ENCODE results near the gene FARP1.

FARP1 gene

DNA sequence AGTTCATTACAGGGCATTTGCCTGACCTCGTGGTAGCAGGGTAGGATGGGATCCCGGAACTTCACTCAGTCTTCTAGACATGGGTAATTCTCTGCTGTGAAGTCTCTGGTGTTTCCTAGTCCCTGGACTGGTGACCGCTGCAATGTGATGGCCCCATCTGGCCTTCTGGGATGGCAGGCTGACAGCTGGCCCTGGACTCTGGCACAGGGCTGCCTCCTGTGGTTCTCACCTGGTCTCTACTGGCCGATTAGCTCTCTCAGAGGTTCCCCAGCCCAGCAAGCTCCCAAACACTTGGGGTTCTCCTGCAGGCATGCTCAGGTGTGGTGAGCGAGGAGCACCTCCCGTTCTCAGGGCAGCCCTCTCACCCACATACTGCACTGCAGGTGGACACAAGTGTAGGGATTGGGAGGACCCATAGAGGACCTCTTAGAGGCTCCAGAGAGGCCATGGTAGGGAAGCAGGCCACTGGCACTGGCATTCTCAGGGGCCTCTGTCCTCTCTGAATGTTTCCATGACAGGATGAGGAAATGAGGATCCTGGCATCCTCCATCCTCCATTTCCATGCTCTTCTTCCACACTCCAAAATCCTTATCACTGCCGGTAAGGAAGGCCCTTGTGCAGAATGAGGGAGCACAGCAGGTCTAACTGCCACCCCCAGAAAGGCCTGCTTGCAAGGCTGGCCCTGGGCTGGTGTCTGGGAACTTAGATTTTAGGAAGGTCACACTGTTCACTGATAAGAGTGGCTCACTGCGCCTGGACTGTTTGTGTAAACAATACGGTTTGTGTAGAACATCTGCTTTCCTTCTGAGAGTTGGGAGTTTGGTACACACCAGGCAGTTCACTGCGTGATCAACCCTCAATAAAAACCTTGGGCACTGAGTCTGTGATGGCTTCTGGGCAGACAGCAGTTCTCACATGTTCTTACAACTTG, 31.5 kb upstream of the FARP1 start:
- DNase-seq (ENCODE audit: low spot score in 2 of 2) (no peak), ATAC-seq (peak; percentile 36)
- Mint-ChIP-seq H3K9me3 (no peaks in the 10 kb centered on the region), H3K4me1 (no peaks in the 10 kb centered on the region), H3K36me3 (no peaks in the 10 kb centered on the region), H3K27ac (no peak overlapping the region), H3K4me3 (no peak overlapping the region)

DNA sequence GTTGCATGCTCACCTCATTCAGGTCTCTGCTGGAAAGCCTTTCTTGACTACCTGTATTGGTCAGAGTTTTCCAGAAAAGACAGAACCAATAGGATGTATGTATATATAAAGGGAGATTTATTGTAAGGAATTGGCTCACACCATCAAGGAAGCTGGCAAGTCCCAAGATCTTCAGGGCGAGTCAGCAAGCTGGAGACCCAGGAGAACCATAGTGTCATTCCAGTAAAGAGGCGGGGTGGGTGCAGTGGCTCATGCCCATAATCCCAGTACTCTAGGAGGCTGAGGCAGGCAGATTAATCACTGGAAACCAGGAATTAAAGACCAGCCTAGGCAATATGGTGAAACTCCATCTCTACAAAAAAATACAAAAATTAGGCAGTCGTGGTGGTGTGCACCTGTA, 30.4 kb upstream of the FARP1 start:
- ATAC-seq (no peak), DNase-seq (ENCODE audit: low spot score in 2 of 2) (no peak)
- Mint-ChIP-seq H3K36me3 (no peaks in the 10 kb centered on the region), H3K9me3 (no peaks in the 10 kb centered on the region), H3K4me1 (no peaks in the 10 kb centered on the region), H3K4me3 (no peak overlapping the region), H3K27ac (no peak overlapping the region)

DNA sequence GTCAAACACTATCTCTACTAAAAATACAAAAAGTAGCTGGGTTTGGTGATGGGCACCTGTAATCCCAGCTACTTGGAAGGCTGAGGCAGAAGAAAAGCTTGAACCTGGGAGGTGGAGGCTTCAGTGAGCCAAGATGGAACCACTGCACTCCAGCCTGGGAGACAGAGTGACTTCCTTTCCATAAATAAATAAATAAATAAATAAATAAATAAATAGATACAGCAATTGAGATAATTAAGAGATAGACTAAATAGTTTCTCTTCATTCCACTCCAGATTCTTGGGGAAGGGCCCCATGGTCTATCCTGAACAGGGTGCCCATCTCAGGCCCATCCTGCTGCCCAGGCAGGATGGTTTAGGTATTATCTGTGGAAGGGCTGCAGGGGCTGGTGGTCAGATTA, 24.0 kb upstream of the FARP1 start:
- Mint-ChIP-seq H3K27ac (no peak overlapping the region), H3K36me3 (no peaks in the 10 kb centered on the region), H3K4me3 (no peak overlapping the region), H3K4me1 (no peaks in the 10 kb centered on the region), H3K9me3 (peaks cover 3% of the 10 kb centered on the region)
- no peak for ATAC-seq
- no peak for DNase-seq (ENCODE audit: low spot score in 2 of 2)

DNA sequence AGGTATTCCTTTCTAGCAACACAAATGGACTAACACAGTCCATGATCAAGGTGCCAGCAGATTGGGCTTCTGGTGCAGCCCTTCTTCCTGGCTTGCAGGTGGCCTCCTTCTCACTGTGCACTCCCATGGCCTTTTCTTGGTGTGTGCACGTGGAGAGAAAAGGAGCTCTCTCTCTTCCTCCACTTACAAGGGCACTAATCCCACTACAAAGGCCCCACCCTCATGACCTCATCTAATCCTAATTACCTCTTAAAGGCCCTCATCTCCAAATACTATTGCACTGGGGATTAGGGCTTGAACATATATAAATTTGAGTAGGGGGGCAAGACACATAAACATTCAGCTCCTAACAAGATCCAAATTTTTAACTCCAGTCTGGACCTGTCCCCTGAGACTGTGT, 19.7 kb upstream of the FARP1 start:
- Mint-ChIP-seq H3K27ac (no peak overlapping the region), H3K4me3 (no peak overlapping the region), H3K36me3 (no peaks in the 10 kb centered on the region), H3K9me3 (peaks cover 10% of the 10 kb centered on the region), H3K4me1 (no peaks in the 10 kb centered on the region)
- no peak for DNase-seq (ENCODE audit: low spot score in 2 of 2)
- ATAC-seq, result no peak

DNA sequence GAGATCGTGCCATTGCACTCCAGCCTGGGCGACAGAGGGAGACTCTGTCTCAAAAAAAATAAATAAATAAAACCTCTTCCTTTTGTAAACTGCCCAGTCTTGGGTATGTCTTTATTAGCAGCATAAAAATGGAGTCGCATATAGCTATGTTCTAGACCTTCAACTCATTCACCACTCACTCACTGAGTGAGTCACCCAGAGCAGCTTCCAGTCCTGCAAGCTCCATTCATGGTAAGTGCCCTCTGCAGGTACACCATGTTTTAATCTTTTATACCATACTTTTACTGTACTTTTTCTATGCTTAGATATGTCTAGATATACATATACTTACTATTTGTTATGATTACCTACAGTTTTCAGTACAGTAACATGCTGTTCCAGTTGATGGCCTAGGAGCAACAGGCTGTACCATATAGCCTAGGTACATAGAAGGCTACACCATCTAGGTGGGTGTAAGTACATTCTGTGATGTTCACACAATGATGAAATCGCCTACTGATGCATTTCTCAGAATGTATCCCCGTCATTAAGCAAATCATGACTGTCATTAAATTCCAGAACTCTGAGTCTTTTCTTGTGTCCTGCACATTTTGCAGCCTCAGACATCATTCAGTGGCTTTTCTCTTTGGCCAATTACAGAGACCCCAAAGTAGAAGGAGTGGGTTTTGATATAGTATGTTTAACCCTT, 13.7 kb upstream of the FARP1 start:
- ATAC-seq, result no peak
- Mint-ChIP-seq H3K4me3 (no peak overlapping the region), H3K4me1 (no peaks in the 10 kb centered on the region)

DNA sequence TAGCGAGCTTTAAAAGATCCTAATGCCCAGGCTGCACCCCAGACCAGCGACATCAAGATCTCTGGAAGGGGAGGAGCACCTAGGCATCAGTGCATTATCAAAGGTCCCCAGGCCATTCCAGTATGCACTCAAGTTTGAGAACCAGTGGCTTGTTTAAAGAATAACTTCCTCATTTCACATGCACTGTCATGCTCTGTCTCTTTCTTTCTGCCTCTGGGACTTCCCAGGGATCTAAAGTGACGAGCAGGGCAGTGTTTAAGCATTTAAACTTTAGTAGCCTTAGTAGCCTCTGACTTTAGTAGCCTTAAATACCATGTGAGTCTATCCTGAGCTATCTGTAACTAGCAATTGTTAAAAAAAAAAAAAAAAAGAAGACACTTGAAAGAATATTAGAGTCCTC, 8.9 kb upstream of the FARP1 start:
- peaks cover 2% of the 10 kb centered on the region for H3K9me3 Mint-ChIP-seq
- H3K27ac Mint-ChIP-seq, result no peak overlapping the region
- no peak overlapping the region for H3K4me3 Mint-ChIP-seq
- ATAC-seq (no peak), DNase-seq (ENCODE audit: low spot score in 2 of 2) (no peak)
- no peaks in the 10 kb centered on the region for H3K4me1 Mint-ChIP-seq
- no peaks in the 10 kb centered on the region for H3K36me3 Mint-ChIP-seq

More for the DNA sequence above, 13.7 kb upstream of the FARP1 start:
- Mint-ChIP-seq H3K36me3 (no peaks in the 10 kb centered on the region), H3K27ac (no peak overlapping the region), H3K9me3 (peaks cover 7% of the 10 kb centered on the region)
- DNase-seq (ENCODE audit: low spot score in 2 of 2), result no peak

DNA sequence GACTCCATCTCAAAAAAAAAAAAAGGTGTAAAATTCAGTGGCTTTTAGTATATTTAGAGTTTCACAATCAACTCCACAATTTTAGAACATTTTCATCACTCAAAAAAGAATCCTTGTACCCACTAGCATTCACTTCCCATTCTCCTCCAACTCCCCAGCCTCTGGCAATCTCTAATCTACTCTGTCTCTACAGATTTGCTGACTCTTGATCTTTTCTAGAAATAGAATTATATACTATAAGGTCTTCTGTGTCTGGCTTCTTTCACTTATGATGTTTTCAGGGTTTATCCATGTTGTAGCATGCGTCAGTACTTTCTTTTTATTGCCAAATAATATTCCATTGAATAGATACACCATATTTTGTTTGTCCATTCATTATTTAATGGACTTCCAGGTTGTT, 8.0 kb upstream of the FARP1 start:
- ATAC-seq (no peak), DNase-seq (ENCODE audit: low spot score in 2 of 2) (no peak)
- H3K27ac Mint-ChIP-seq, result no peak overlapping the region
- H3K4me1 Mint-ChIP-seq, result no peaks in the 10 kb centered on the region
- no peaks in the 10 kb centered on the region for H3K9me3 Mint-ChIP-seq
- H3K4me3 Mint-ChIP-seq, result no peak overlapping the region
- no peaks in the 10 kb centered on the region for H3K36me3 Mint-ChIP-seq

DNA sequence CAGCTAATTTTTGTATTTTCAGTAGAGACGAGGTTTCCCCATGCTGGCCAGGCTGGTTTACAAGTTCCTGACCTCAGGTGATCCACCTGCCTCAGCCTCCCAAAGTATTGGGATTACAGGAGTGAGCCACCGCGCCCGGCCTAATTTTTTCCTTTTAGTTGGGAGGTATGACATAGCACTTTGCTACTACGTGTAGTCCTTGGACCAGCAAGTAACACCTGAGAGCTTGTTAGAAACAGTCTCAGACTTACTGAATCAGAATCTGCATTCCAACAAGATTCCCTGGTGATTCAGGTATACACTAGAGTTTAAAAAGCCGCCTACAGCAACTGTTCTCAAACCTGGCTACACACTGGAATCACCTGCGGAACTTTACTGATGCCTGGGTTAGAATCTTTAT, 1.8 kb upstream of the FARP1 start:
- DNase-seq (ENCODE audit: low spot score in 2 of 2) (no peak), ATAC-seq (no peak)
- Mint-ChIP-seq H3K36me3 (no peaks in the 10 kb centered on the region), H3K27ac (no peak overlapping the region), H3K4me1 (peaks cover 6% of the 10 kb centered on the region), H3K9me3 (no peaks in the 10 kb centered on the region), H3K4me3 (no peak overlapping the region)

DNA sequence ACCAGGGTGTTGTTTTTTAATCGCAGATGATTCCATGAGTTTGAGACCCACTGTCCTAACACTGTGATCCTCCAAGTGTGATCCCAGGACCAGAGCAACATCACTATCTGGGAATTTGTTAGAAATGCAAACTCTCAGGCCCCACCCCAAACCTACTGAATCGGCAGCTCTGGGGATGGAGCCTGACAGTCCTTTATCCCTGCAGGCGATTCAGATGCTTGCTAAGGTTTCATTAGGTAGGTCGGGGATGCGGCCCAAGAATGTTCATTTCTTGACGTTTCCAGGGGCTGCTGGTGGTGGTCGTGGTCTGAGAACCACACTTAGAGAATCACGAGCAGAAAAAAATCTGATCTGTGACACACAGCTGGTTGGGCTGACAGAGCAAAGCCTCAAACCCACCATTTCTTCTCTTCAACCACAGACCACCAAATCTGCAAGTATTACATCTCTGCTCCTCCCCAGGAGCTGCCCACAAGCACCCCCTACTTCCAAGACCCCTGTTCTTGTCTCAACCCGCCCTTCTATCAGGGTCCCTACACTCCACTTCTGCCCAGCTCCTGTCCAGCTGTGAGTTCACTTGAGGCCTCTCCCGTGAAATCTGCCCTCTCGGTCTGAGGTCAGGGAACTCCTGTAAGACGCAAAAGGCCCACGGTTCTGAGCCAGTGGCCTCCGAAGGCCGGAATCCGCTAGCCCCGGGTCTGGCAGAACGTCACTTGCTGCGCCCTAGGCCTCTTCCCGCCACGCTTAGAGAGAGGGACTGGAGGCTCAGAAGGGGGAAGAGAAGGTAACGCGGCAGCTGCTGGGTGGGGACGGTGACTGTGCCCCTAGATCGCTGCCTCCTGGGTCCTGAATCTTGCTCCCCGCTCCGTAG, 1.1 kb upstream of the FARP1 start:
- H3K27ac Mint-ChIP-seq, result no peak overlapping the region
- peaks cover 6% of the 10 kb centered on the region for H3K4me1 Mint-ChIP-seq
- no peaks in the 10 kb centered on the region for H3K36me3 Mint-ChIP-seq
- no peaks in the 10 kb centered on the region for H3K9me3 Mint-ChIP-seq
- peak overlapping the region; percentile 47 for H3K4me3 Mint-ChIP-seq
- peak; percentile 11 for ATAC-seq
- DNase-seq (ENCODE audit: low spot score in 2 of 2), result peak in 1 of 2 donors; percentile 48

DNA sequence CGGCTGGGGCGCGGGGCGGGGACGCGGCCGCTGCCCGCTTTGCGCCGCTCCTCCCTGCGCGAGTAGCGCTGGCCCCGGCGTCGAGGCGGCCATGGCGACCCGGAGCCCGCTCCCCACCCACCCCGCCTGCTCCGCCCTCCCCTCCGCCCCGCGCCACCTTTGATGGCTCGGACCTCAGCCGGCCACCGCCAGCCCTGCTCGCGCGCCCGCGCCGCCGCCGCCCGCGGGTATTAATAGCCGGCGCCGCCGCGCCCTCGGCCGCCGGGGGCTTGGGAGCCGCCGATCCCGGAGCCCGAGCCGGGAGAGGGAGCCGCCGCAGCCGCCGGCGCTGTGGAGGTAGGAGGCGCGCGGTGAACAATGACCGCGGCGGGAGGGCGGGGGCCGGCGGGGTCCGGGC, 261 bp downstream of the FARP1 start:
- DNase-seq (ENCODE audit: low spot score in 2 of 2) (no peak), ATAC-seq (no peak)
- Mint-ChIP-seq H3K4me3 (no peak overlapping the region), H3K36me3 (no peaks in the 10 kb centered on the region), H3K9me3 (no peaks in the 10 kb centered on the region), H3K4me1 (peaks cover 6% of the 10 kb centered on the region), H3K27ac (no peak overlapping the region)

DNA sequence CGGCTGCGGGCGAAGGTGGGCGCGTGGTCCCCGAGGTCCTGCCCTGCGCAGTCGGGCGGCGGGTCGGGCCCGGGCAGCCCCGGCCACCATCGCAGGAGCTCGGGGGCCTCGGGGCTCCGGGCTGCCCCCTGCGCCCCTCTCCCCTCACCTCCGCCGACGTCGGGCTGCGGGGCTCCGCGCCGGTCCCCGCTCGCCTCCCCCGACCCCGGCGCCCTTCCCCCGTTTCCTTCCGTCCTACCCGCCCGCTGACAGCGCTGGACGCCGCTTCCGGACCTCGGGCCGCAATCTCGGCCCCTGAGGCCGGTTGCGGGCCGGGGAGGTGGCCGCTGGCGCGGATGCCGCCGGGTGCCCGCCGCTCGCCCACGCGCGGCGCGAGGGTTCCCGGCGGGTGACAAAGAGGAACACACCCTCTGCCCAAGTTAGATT, 720 bp downstream of the FARP1 start:
- Mint-ChIP-seq H3K9me3 (no peaks in the 10 kb centered on the region), H3K27ac (no peak overlapping the region), H3K4me3 (peak overlapping the region; percentile 45), H3K4me1 (peaks cover 6% of the 10 kb centered on the region), H3K36me3 (no peaks in the 10 kb centered on the region)
- ATAC-seq (no peak), DNase-seq (ENCODE audit: low spot score in 2 of 2) (no peak)

DNA sequence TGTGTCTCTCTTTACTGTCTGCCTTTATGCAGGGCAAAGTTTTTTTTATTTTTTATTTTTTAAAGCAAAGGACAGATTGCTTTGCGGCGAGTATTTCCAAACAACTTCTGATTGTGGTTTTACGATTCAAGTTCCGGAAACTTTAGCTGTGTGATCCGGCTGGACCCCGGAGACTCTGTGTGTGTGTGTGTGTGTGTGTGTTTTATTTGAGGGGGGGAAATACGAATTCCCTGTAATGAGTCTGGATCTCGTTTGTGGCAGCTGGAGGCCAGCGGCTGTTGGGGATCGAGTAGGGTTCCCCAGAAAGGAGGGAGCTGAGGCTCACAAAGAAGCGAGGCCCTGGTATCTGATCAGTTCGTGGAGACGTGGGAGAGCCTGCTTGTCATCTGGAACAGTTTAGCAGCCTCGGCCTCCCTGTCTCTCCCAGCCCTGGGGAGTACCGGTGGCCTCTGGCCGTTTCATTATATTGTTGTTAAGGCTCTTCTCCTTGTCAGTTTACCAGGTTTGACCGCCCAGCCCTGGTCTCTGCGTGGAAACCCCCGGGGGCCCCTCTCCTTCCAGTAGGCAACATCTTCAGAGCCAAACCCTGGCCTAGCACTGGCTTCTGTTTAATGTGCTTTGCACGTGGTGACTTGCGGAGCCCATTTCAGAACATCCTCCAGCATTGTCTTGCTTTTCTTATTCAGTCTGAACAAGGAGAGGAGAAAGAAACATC, 1.3 kb downstream of the FARP1 start:
- Mint-ChIP-seq H3K36me3 (no peaks in the 10 kb centered on the region), H3K9me3 (no peaks in the 10 kb centered on the region), H3K27ac (no peak overlapping the region), H3K4me3 (peak overlapping the region; percentile 45), H3K4me1 (peaks cover 6% of the 10 kb centered on the region)
- ATAC-seq, result no peak
- no peak for DNase-seq (ENCODE audit: low spot score in 2 of 2)

DNA sequence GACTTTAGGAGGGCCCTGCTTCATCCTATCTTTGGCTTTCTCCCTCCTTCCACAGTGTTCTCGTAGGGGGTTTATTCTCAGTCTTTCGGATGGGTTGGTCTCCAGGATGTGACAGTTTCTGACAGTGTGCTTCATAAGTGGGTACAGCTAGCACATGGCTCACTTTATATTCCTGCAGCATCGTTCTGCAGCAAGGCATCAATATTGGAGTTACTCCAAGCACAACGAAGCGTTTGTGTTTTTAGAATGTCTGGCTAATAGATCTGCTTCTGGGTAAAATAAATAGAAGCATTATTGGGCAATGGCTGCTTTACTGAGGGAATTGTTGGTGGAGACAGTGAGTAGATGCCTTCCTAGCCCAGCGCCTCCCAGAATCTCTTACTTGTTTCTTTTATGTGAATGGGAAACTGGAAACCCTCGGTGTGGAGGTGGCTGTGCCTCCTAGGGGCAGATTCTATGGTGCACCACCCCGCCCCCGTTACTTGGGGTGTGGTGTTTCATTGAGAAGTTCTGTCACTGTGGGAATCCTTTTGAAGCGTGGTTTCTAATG, 2.0 kb downstream of the FARP1 start:
- H3K9me3 Mint-ChIP-seq, result no peaks in the 10 kb centered on the region
- H3K4me1 Mint-ChIP-seq, result peaks cover 6% of the 10 kb centered on the region
- DNase-seq (ENCODE audit: low spot score in 2 of 2), result no peak
- no peak for ATAC-seq
- no peak overlapping the region for H3K27ac Mint-ChIP-seq
- H3K4me3 Mint-ChIP-seq, result peak overlapping the region; percentile 45
- no peaks in the 10 kb centered on the region for H3K36me3 Mint-ChIP-seq

DNA sequence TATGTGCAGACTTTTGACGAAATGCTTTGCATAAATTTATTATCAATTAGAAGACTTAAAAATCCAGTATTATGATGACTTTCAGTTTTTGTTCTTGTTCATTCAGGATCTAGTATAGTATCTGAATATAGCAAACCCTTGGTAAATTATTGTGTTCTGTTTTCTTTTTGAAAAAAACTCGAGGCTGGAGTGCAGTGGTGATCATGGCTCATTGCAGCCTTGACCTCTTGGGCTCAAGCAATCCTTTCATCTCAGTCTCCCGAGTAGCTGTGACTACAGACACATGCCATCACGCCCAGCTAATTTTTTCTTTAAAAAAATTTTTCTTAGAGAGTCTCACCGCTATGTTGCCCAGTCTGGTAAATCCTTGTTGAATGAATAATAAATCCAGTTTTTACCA, 4.6 kb downstream of the FARP1 start:
- Mint-ChIP-seq H3K4me1 (no peaks in the 10 kb centered on the region), H3K36me3 (no peaks in the 10 kb centered on the region), H3K27ac (no peak overlapping the region), H3K9me3 (no peaks in the 10 kb centered on the region), H3K4me3 (no peak overlapping the region)
- ATAC-seq (no peak), DNase-seq (ENCODE audit: low spot score in 2 of 2) (no peak)

Data from stimulated activated effector memory CD8-positive, alpha-beta T cell treated with anti-CD3 and anti-CD28 coated beads, Interleukin-12 subunit alpha, Interleukin-12 subunit beta, amount 100 ng/mL, for 72 hours (primary cell).